ENCODE results near the gene ZNF304.

The ZNF304 gene

DNA sequence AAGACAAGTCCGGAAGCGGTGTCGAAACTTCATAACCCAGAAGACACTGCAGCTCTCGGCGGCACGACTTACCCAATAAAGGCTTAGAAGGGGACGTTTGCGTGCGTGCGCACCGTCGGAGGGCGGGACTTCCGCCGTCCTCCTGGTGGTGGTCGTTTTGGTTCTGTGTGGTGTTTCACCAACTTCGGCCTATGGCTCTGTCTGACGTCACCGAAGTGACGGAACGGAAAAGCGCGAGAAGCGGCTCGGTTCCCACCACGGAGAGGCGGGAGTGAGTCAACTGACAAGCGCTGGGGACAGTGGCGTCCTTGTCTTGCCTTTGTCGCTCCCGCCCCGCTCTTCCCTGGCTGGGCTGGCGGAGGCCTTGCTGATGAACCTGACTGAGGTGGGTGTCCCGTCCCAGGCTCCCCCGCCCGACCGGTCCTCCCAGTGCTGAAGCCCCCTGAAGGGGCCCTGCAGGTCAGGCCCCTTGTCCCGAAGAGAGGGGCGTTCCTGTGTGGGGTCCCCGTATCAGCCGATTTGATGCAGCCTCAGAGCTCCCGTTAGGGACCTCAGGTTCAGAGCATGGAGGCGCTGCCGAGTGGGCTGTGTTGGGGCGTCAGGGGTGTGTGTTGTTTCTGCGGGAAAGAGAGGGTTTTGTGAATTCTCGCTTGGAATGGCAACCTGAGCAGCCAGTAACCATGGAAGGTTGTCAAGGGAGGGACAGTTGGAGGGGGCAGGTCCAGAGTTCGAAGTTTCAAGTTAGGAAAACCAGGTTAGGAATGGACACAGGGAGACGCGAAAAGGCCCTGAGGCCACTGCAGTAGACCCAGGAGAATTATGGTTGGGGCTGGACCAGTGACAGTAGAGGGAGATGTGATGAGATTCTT is 38.9 kb downstream of the ZNF304 start, which contains the start of gene ZNF548:
Gene ZNF548, plus strand, starts transcription at position 125 of the 869 bp plus-strand sequence. Its CDS starts 246 bp downstream, at position 371.
- Histone ChIP-seq H3K36me3 (peaks cover 10% of the 10 kb centered on the region), H3K27ac (peak within 1 kb of the TSS; percentile 77), H3K27me3 (ENCODE audit: insufficient read depth, low read depth, severe bottlenecking) (no peaks in the 10 kb centered on the region), H3K9me3 (ENCODE audit: severe bottlenecking) (no peaks in the 10 kb centered on the region), H3K4me3 (ENCODE audit: low read depth, low read length) (peak within 1 kb of the TSS; percentile 85)
- TF ChIP-seq, protein P1, sequence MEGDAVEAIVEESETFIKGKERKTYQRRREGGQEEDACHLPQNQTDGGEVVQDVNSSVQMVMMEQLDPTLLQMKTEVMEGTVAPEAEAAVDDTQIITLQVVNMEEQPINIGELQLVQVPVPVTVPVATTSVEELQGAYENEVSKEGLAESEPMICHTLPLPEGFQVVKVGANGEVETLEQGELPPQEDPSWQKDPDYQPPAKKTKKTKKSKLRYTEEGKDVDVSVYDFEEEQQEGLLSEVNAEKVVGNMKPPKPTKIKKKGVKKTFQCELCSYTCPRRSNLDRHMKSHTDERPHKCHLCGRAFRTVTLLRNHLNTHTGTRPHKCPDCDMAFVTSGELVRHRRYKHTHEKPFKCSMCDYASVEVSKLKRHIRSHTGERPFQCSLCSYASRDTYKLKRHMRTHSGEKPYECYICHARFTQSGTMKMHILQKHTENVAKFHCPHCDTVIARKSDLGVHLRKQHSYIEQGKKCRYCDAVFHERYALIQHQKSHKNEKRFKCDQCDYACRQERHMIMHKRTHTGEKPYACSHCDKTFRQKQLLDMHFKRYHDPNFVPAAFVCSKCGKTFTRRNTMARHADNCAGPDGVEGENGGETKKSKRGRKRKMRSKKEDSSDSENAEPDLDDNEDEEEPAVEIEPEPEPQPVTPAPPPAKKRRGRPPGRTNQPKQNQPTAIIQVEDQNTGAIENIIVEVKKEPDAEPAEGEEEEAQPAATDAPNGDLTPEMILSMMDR (IDR thresholded peaks at IDR 0.05; ENCODE audit: low read depth, low read length) = peak; percentile 19; the same call in 1 of the 2 replicates
- DNase-seq = peak; percentile 98

DNA sequence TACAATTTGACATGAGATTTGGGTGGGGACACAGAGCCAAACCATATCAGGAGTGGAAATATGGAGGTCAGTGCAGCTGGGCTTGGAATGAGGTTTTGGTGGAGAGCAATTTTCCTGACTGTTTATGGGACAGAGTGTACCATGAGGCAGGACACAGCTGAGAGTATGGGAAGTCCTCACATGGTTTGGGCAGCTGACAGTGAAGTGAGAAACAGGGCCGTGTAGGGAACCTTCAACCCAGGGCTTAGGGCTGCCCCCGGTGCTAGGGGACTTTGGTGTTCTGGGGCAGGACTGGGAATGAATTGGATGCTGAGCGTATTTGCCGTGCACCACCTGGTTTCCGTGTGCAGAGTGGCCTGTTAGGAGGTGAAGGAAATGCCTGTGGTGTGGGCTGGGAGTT is 44.6 kb downstream of the ZNF304 start:
- Histone ChIP-seq H3K4me3 (ENCODE audit: low read depth, low read length) (no peak overlapping the region), H3K36me3 (peaks cover 37% of the 10 kb centered on the region), H3K27ac (no peak overlapping the region), H3K27me3 (ENCODE audit: insufficient read depth, low read depth, severe bottlenecking) (no peaks in the 10 kb centered on the region), H3K9me3 (ENCODE audit: severe bottlenecking) (no peaks in the 10 kb centered on the region)
- DNase-seq = no peak
- TF ChIP-seq, protein P1 (IDR thresholded peaks at IDR 0.05; ENCODE audit: low read depth, low read length) = no peak

DNA sequence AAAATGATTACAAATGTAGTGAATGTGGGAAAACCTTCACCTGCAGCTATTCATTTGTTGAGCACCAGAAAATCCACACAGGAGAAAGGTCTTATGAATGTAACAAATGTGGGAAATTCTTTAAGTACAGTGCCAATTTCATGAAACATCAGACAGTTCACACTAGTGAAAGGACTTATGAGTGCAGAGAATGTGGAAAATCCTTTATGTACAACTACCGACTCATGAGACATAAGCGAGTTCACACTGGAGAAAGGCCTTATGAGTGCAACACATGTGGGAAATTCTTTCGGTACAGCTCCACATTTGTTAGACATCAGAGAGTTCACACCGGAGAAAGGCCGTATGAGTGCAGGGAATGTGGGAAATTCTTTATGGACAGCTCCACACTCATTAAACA is 47.8 kb downstream of the ZNF304 start:
- DNase-seq = no peak
- H3K4me3 ChIP-seq (ENCODE audit: low read depth, low read length) = no peak overlapping the region
- H3K27me3 ChIP-seq (ENCODE audit: insufficient read depth, low read depth, severe bottlenecking) = no peaks in the 10 kb centered on the region
- H3K9me3 ChIP-seq (ENCODE audit: severe bottlenecking) = no peaks in the 10 kb centered on the region
- peaks cover 35% of the 10 kb centered on the region for H3K36me3 ChIP-seq
- TF ChIP-seq, protein P1 (IDR thresholded peaks at IDR 0.05; ENCODE audit: low read depth, low read length) = no peak
- H3K27ac ChIP-seq = no peak overlapping the region

DNA sequence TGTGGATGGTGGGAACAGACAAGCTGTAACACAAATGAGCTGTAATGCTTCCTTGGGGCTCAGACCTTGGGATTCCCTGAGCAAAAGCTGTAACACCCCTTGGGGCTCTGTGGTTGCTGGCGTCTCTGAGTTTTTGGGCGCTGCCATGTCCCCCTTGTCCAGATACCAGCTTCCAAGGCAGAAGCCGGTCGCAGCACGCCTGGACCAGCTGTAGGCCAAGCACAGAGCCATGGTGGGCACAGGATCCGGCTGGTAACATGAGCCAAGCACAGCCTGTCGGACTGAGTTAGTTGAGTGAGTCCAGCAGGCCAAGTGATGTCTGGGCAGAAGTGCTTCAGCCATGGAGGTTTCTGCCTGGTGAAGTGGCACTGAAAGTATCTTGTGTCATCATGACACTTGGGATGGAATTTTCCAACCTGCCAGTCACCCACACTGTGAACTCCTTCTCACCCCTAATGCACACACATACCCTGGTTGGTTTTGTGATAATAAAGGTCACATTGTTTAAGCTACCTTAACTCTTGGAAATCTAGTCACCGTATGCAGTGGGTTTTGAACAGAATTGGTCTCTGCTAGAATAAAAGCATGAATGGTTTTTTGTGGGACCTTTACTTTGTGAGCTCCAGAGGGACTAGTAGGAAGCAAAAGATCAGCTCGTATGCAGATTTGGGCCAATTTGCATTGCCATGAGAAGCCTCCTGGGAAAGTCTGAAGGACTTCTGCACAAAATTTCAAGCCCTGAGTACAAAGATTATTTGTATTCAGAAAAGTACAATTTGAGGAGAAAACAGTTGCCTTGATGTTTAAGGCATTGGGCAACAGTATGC is 52.9 kb downstream of the ZNF304 start:
- Histone ChIP-seq H3K27me3 (ENCODE audit: insufficient read depth, low read depth, severe bottlenecking) (no peaks in the 10 kb centered on the region), H3K4me3 (ENCODE audit: low read depth, low read length) (no peak overlapping the region), H3K36me3 (peaks cover 10% of the 10 kb centered on the region), H3K9me3 (ENCODE audit: severe bottlenecking) (no peaks in the 10 kb centered on the region), H3K27ac (no peak overlapping the region)
- no peak for DNase-seq
- TF ChIP-seq, protein P1 (IDR thresholded peaks at IDR 0.05; ENCODE audit: low read depth, low read length) = no peak

DNA sequence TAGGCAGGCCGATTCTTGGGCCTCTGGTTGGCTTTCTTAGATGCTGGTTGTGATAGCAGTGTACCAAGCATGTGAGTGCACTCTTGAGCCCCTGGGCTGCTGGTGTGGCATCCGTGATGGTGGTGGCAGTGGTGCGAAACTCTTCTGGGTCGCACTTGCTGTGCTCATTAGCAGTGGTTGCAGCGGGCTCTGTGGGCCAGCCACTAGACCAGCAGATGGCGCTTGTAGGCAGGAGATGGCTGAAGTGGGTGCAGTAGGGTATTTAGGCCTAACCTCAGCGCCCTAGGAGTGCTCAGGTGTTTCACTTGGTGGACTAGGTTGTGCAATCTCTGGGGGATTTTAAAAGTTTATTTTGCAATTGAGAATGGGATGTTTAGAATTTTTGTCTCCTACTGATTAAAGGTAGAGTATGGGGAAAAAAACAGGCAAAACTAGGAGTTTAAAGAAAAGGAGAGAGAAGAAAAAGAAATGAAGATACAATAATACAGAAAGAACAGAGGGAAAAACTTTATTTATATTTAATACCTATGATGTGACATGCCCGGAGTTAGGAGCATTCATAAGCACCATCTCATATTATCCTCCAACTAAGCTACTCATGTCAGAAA is 55.5 kb downstream of the ZNF304 start:
- Histone ChIP-seq H3K9me3 (ENCODE audit: severe bottlenecking) (no peaks in the 10 kb centered on the region), H3K36me3 (no peaks in the 10 kb centered on the region; the same call in 1 of the 2 replicates), H3K27me3 (ENCODE audit: insufficient read depth, low read depth, severe bottlenecking) (no peaks in the 10 kb centered on the region), H3K4me3 (ENCODE audit: low read depth, low read length) (no peak overlapping the region), H3K27ac (no peak overlapping the region)
- peak; percentile 80 for DNase-seq
- TF ChIP-seq, protein P1 (IDR thresholded peaks at IDR 0.05; ENCODE audit: low read depth, low read length) = peak; percentile 84
